Measurements from ENCODE around the gene UBE3D. TPM values are rescaled to one million over a fixed set of nuclear protein-coding genes. Genes with fewer than 3 reads are reported as not detected.

UBE3D gene
- total and polyA plus RNA-seq, 2 of the 8 experiments (the other 6 are each of a cell fraction or from before 2014, with no cell fraction given), result 5.7 to 16.3 TPM

DNA sequence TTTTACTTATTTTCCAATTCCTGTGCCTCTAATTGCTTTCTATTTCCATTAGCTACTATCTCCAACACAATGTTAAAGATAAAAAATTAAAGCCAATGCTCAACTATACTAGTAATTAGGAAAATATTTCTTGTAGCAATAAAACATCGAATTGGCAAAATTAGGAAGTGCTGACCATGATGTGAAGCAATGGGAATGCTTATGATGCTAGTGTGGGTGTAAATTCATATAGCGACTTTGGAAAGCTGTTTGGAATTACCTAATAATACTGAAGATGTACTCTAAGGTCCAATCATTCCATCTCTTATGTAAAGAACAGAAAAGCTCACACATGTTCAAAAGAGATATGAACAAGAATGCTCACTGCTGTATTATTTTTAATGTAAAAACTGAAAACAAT lies 78.2 kb downstream of the UBE3D start:
- no peak for DNase-seq (ENCODE audit: low read depth in 1 of 2, low spot score in 2 of 2)
- H3K79me1 ChIP-seq (ENCODE audit: low read depth, low read length), result no peaks in the 10 kb centered on the region

More for the DNA sequence above, 78.2 kb downstream of the UBE3D start:
- Histone ChIP-seq H3K23me2 (ENCODE audit: low read depth, low read length) (no peaks in the 10 kb centered on the region), H4K20me1 (replicated peaks in 1 of 2; ENCODE audit: control insufficient read depth in 1 of 2, insufficient read depth in 2 of 2, low read length in 2 of 2) (no peaks in the 10 kb centered on the region), H2BK5ac (ENCODE audit: low read depth, low read length) (no peak overlapping the region), H3K9me3 (ENCODE audit: insufficient read depth in 2 of 2, low read depth in 1 of 2, low read length in 1 of 2) (no peaks in the 10 kb centered on the region), H3K23ac (ENCODE audit: insufficient read length) (no peak overlapping the region), H2AK5ac (ENCODE audit: low read depth, low read length) (no peak overlapping the region), H4K91ac (replicated peaks; ENCODE audit: insufficient read length, low read length) (no peak overlapping the region), H3K14ac (ENCODE audit: insufficient read length) (no peak overlapping the region), H4K8ac (ENCODE audit: extremely low read depth, insufficient read depth, low read length) (no peak overlapping the region), H3K4me2 (ENCODE audit: insufficient read depth in 1 of 2, low read depth in 2 of 2, low read length in 2 of 2) (no peak overlapping the region), H3K27ac (ENCODE audit: low read depth, low read length) (no peak overlapping the region), H2BK120ac (replicated peaks; ENCODE audit: low read depth, low read length) (no peak overlapping the region), H2BK20ac (ENCODE audit: low read length) (no peak overlapping the region), H2BK15ac (ENCODE audit: low read length) (no peak overlapping the region), H3K56ac (replicated peaks; ENCODE audit: insufficient read length, low read depth, low read length) (no peak overlapping the region), H2AFZ (ENCODE audit: low read length) (no peak overlapping the region), H3K9ac (replicated peaks in 1 of 4; ENCODE audit: extremely low read depth in 1 of 4, low read depth in 3 of 4, low read length in 3 of 4) (no peak overlapping the region), H3K18ac (ENCODE audit: extremely low read depth, low read length) (no peak overlapping the region), H3K4me3 (ENCODE audit: extremely low read depth in 1 of 4, insufficient read depth in 2 of 4, low read depth in 3 of 4, low read length in 4 of 4) (no peak overlapping the region), H3K79me2 (ENCODE audit: control insufficient read depth in 1 of 2, insufficient read depth in 2 of 2, low read length in 2 of 2) (no peaks in the 10 kb centered on the region), H3K4ac (replicated peaks; ENCODE audit: insufficient read length, low read depth, low read length) (no peak overlapping the region), H2BK12ac (ENCODE audit: low read depth, low read length) (no peak overlapping the region), H4K5ac (ENCODE audit: insufficient read length, low read depth, low read length) (no peak overlapping the region), H3K4me1 (replicated peaks in 1 of 4; ENCODE audit: control insufficient read depth in 3 of 4, insufficient read depth in 4 of 4, low read length in 3 of 4) (no peaks in the 10 kb centered on the region), H3K27me3 (replicated peaks in 1 of 4; ENCODE audit: control insufficient read depth in 3 of 4, extremely low read depth in 1 of 4, insufficient read depth in 3 of 4, low read length in 3 of 4) (no peaks in the 10 kb centered on the region), H3K36me3 (ENCODE audit: control insufficient read depth in 2 of 4, insufficient read depth in 4 of 4, low read length in 3 of 4) (0 out of 8 replicates have a peak, but pooled peaks cover 0 to 2% (median 0%) of the 10 kb centered on the region in 4 experiments)
- POLR2A ChIA-PET (ENCODE audit: partially characterized antibody), result no interaction called here
- no peak for FAIRE-seq
- 89% methylated on average over 2 of the region's 2 CpGs; no CpG with 5 or more reads in 1 of the 2 experiments for WGBS, 2 experiments (ENCODE audit: extremely low coverage in 1 of 2, insufficient coverage in 1 of 2, insufficient read length in 1 of 2, insufficient replicate concordance in 2 of 2, low coverage in 1 of 2, low lambda C conversion rate in 2 of 2, missing lambda C conversion rate in 1 of 2)
- CTCF ChIA-PET (ENCODE audit: partially characterized antibody), result no interaction called here
- TF ChIP-seq SRF (IDR thresholded peaks at IDR 0.05; ENCODE audit: low read depth, low read length) (no peak), SUZ12 (IDR thresholded peaks at IDR 0.05; ENCODE audit: low read length) (no peak), HDAC2 (IDR thresholded peaks at IDR 0.05; ENCODE audit: borderline replicate concordance in 1 of 2, low read depth in 2 of 2, low read length in 2 of 2) (no peak)

Data from H1 (cell line).